GM19395 (cell line): ENCODE results near the gene SLC35D2.
"Not testable (repeated sequence)": the region's sequence is repeated elsewhere in the genome, so short reads cannot be mapped to it uniquely, and the experiment has no call there.

ENCODE experiments used
- ATAC-seq: cut with Tn5 transposase; IDR thresholded peaks from one replicate; pipeline ENCODE4 v1.9.1; 2021; ENCODE audit warnings: mild to moderate bottlenecking, moderate library complexity; ENCODE audit not compliant: unreplicated experiment

Gene SLC35D2

GRCh38 chr9:96317335-96317980 lies 66.1 kb downstream of the SLC35D2 start:
- ATAC-seq: no peak

GRCh38 chr9:96309850-96310249 lies 73.7 kb downstream of the SLC35D2 start:
- ATAC-seq: no peak

- ATAC-seq: not testable (repeated sequence)
These were observed 76.6 kb downstream of the SLC35D2 start for GRCh38 chr9:96306958-96307357.

- no peak for ATAC-seq
These were observed 78.3 kb downstream of the SLC35D2 start for GRCh38 chr9:96305171-96305570.

GRCh38 chr9:96304230-96304629 lies 79.3 kb downstream of the SLC35D2 start:
- no peak for ATAC-seq

GRCh38 chr9:96302021-96302420 lies 81.5 kb downstream of the SLC35D2 start, which contains the start of gene HSD17B3:
Gene HSD17B3, minus strand, starts transcription at chr9:96302176. Its CDS starts 72 bp downstream, at chr9:96302104.
- ATAC-seq: no peak

- no peak for ATAC-seq
These were observed 83.7 kb downstream of the SLC35D2 start for GRCh38 chr9:96299823-96300222.

- ATAC-seq: no peak
These were observed 89.4 kb downstream of the SLC35D2 start for GRCh38 chr9:96294159-96294545.

GRCh38 chr9:96293498-96294158 lies 89.9 kb downstream of the SLC35D2 start:
- ATAC-seq: no peak

- no peak for ATAC-seq
These were observed 94.1 kb downstream of the SLC35D2 start for GRCh38 chr9:96289392-96289791.

GRCh38 chr9:96281641-96282040 lies 101.9 kb downstream of the SLC35D2 start:
- ATAC-seq: no peak

GRCh38 chr9:96279932-96280331 lies 103.6 kb downstream of the SLC35D2 start:
- no peak for ATAC-seq

- ATAC-seq: no peak
These were observed 108.6 kb downstream of the SLC35D2 start for GRCh38 chr9:96274939-96275338.
